A673 (cell line): ENCODE results near the gene NDOR1. TPM values are rescaled to one million over a fixed set of nuclear protein-coding genes. Genes with fewer than 3 reads are reported as not detected.
A peak's percentile ranks its signal among the peaks of the same experiment; 100 is the strongest.

Experiments
- BruUV-seq: library from RNA; stranded (reverse); fragments of 400-500 nt; replicated peaks from 2 replicates; lab custom pipeline; 2021; lab: Mats Ljungman, UMichigan
- CTCF ChIA-PET: fragments of 300-600 bp; sonication (Branson Sonifier 250); formaldehyde crosslinking; loops from one replicate; lab custom pipeline; 2022; ENCODE audit warnings: antibody characterized with exemption; lab: Charles Lee
- POLR2A ChIA-PET: fragments of 300-600 bp; sonication (Branson Sonifier 250); formaldehyde crosslinking; loops from one replicate; lab custom pipeline; 2022; ENCODE audit warnings: antibody characterized with exemption; ENCODE audit not compliant: low non-redundant PET; lab: Charles Lee
- DNase-seq: peaks from one replicate; pipeline ENCODE4 v3.0.0-alpha.2; 2015; ENCODE audit warnings: low spot score
- H3K27ac ChIP-seq: fragments of 200-600 bp; sonication (generic); 2 replicates; pipeline ENCODE4 v1.5.1; 2016; ENCODE audit warnings: mixed run types, low read depth, mild to moderate bottlenecking, mixed read lengths, antibody characterized with exemption, low read length; ENCODE audit not compliant: poor library complexity, severe bottlenecking
- H3K27me3 ChIP-seq: fragments of 200-600 bp; sonication (generic); replicated peaks from 2 replicates; pipeline ENCODE4 v1.6.1; 2017; ENCODE audit warnings: mixed run types, low read depth, mild to moderate bottlenecking, mixed read lengths, antibody characterized with exemption, low read length; ENCODE audit not compliant: insufficient read depth, poor library complexity
- H3K36me3 ChIP-seq: fragments of 200-600 bp; sonication (generic); 2 replicates; pipeline ENCODE4 v1.6.1; 2016; ENCODE audit warnings: mixed run types, mild to moderate bottlenecking, mixed read lengths, antibody characterized with exemption, low read length; ENCODE audit not compliant: insufficient read depth, poor library complexity, severe bottlenecking
- H3K4me1 ChIP-seq: fragments of 200-600 bp; sonication (generic); 2 replicates; pipeline ENCODE4 v1.6.1; 2017; ENCODE audit warnings: mixed run types, mild to moderate bottlenecking, mixed read lengths, antibody characterized with exemption, low read length; ENCODE audit not compliant: insufficient read depth, poor library complexity, severe bottlenecking
- H3K4me3 ChIP-seq: fragments of 200-600 bp; sonication (generic); 2 replicates; pipeline ENCODE4 v1.5.1; 2016; ENCODE audit warnings: low read depth, mixed run types, mild to moderate bottlenecking, mixed read lengths, low read length; ENCODE audit not compliant: poor library complexity, severe bottlenecking
- H3K9me3 ChIP-seq: fragments of 200-600 bp; sonication (generic); 2 replicates; pipeline ENCODE4 v1.6.1; 2016; ENCODE audit warnings: mixed run types, low read depth, mild to moderate bottlenecking, mixed read lengths, antibody characterized with exemption, low read length; ENCODE audit not compliant: poor library complexity, severe bottlenecking
- EZH2 ChIP-seq: fragments of 200-600 bp; sonication (generic); IDR thresholded peaks from 2 replicates; pipeline ENCODE4 v1.6.1; 2017; ENCODE audit warnings: borderline replicate concordance, low read depth, mild to moderate bottlenecking, mixed read lengths, antibody characterized with exemption, low read length; ENCODE audit not compliant: poor library complexity, severe bottlenecking
- intact Hi-C: fragments of 100-400 bp; cut with micrococcal nuclease; formaldehyde crosslinking; loops from one replicate; pipeline ENCODE4 v1.10.0; 2022; ENCODE audit not compliant: unreplicated experiment
- total RNA-seq: library from RNA; stranded (reverse); gene quantifications from 2 replicates; pipeline ENCODE4 v1.2.3, GENCODE V29; 2021
- TF ChIP-seq, protein P1 (sequence below): fragments of 300-800, 200-600 bp; sonication (generic); conservative IDR thresholded peaks from 2 replicates; pipeline ENCODE4 v1.5.1; 2017; ENCODE audit warnings: low read depth, mild to moderate bottlenecking, antibody characterized with exemption, low read length, moderate library complexity, mixed read lengths

The NDOR1 gene
- total RNA-seq, 1 experiment from 2014 or later, result 40.2 TPM

DNA sequence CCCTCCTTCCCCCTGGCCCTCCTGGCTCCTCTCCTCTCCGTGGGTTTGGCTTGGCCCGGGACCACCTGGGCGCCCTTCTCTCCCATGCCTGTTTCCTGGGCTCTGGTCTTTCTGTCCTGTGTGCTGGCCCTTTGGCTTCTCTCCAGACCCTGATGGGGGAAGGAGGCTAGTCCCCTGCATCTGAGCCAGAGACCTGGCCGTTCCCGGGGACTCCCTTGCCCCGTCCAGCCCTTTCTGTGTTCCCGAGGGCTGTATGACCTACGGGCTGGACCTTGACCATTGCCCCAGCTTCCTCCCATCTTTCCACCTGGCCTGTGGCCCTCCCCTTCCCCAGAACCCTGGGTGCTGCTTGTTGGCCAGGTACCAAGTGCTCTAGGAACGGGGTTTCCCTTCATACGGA lies 58.0 kb downstream of the NDOR1 start:
- no peak overlapping the region for H3K4me3 ChIP-seq
- intact Hi-C loops, result no loop called here
- BruUV-seq, result no TSS peak
- DNase-seq, result no peak
- no peak overlapping the region for H3K27ac ChIP-seq
- TF ChIP-seq, protein P1, sequence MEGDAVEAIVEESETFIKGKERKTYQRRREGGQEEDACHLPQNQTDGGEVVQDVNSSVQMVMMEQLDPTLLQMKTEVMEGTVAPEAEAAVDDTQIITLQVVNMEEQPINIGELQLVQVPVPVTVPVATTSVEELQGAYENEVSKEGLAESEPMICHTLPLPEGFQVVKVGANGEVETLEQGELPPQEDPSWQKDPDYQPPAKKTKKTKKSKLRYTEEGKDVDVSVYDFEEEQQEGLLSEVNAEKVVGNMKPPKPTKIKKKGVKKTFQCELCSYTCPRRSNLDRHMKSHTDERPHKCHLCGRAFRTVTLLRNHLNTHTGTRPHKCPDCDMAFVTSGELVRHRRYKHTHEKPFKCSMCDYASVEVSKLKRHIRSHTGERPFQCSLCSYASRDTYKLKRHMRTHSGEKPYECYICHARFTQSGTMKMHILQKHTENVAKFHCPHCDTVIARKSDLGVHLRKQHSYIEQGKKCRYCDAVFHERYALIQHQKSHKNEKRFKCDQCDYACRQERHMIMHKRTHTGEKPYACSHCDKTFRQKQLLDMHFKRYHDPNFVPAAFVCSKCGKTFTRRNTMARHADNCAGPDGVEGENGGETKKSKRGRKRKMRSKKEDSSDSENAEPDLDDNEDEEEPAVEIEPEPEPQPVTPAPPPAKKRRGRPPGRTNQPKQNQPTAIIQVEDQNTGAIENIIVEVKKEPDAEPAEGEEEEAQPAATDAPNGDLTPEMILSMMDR, result no peak
- TF ChIP-seq EZH2, result no peak
- no peaks in the 10 kb centered on the region for H3K4me1 ChIP-seq
- H3K36me3 ChIP-seq, result peaks cover 34% of the 10 kb centered on the region
- H3K9me3 ChIP-seq, result no peaks in the 10 kb centered on the region
- ChIA-PET CTCF (no interaction called here), POLR2A (no interaction called here)
- H3K27me3 ChIP-seq, result no peaks in the 10 kb centered on the region

DNA sequence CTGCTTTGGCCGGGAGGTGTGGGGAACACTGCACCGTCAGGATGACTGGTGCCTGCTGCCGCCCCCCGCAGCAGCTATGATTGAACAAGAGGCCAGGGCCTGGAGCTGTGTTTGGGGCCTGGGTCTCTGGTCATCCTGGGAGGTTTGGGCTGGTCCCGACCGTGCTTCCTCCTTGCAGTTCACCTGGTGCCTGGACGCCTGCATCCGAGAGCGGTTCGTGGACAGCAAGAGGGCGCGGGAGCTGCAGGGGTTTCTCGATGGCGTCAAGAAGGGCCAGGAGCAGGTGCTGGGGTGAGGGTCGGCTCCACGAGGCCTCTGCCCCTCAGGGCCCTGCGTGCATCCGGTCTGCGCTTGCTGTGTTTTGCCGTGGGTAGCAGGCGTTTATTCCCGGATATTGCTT lies 58.6 kb downstream of the NDOR1 start:
- no peaks in the 10 kb centered on the region for H3K4me1 ChIP-seq
- ChIA-PET POLR2A (no interaction called here), CTCF (no interaction called here)

DNA sequence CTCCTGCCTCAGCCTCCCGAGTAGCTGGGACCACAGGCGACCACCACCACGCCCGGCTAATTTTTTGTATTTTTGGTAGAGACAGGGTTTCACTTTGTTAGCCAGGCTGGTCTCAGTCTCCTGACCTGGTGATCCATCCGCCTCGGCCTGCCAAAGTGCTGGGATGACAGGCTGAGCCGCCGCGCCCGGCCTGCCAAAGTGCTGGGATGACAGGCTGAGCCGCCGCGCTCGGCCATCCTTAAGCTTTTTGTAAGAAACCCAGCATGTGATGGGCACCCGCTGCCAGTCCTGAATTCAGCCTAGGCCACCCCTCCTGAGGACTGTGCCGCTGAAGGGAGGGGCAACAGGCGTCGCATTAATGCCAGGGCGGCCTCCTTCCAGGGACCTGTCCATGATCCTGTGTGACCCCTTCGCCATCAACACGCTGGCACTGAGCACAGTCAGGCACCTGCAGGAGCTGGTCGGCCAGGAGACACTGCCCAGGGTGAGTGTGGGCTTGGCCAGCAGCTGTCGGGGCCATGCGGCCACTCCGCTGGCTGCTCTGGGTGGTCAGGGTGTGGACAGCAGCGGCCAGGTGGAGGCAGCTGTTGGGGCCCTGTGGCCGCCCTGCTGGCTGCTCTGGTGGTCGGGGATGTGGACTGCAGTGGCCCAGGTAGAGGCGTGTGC lies 60.1 kb downstream of the NDOR1 start:
- Histone ChIP-seq H3K27ac (peak overlapping the region; percentile 16), H3K36me3 (peaks cover 30% of the 10 kb centered on the region), H3K4me1 (no peaks in the 10 kb centered on the region), H3K9me3 (no peaks in the 10 kb centered on the region), H3K27me3 (no peaks in the 10 kb centered on the region), H3K4me3 (no peak overlapping the region)
- ChIA-PET POLR2A (interaction anchor here (0.6 kb wide), 1 partner anchor 31 kb away, joined by 3 read pairs; no protein-coding TSS in a partner anchor), CTCF (no interaction called here)
- DNase-seq, result no peak
- BruUV-seq, result no TSS peak
- intact Hi-C loops, result no loop called here
- no peak for TF ChIP-seq EZH2
- TF ChIP-seq, protein P1, result no peak

More for the DNA sequence above, 58.6 kb downstream of the NDOR1 start:
- H3K27me3 ChIP-seq, result no peaks in the 10 kb centered on the region
- H3K4me3 ChIP-seq, result no peak overlapping the region
- no peak overlapping the region for H3K27ac ChIP-seq
- no peak for DNase-seq
- no peak for TF ChIP-seq EZH2
- TF ChIP-seq, protein P1, result no peak
- intact Hi-C loops, result no loop called here
- H3K36me3 ChIP-seq, result peaks cover 28% of the 10 kb centered on the region
- H3K9me3 ChIP-seq, result no peaks in the 10 kb centered on the region
- BruUV-seq, result no TSS peak
